Esophagus (tissue), 2 donors: ENCODE measurements around the gene CCDC192. TPM values are rescaled to one million over a fixed set of nuclear protein-coding genes. Genes with fewer than 3 reads are reported as not detected.

Source experiments
- H3K27ac ChIP-seq, 2 donors: one replicate each; pipeline ENCODE4 v1.5.1; 2013; ENCODE audit warnings: low read depth in 2 of 2, mild to moderate bottlenecking in 2 of 2, inconsistent platforms in 1 of 2, low read length in 1 of 2, moderate library complexity in 1 of 2
- H3K27me3 ChIP-seq, 2 donors: one replicate each; pipeline ENCODE4 v1.6.1; 2013; ENCODE audit warnings: low read length in 2 of 2, control low read depth in 1 of 2, mild to moderate bottlenecking in 1 of 2; ENCODE audit not compliant: insufficient read depth in 2 of 2, control insufficient read depth in 1 of 2
- H3K36me3 ChIP-seq, 2 donors: one replicate each; pipeline ENCODE4 v1.6.1; 2013; ENCODE audit warnings: low read length in 1 of 2; ENCODE audit not compliant: control insufficient read depth in 2 of 2, insufficient read depth in 2 of 2
- H3K4me1 ChIP-seq, 2 donors: one replicate each; pipeline ENCODE4 v1.6.1; 2013; ENCODE audit warnings: low read length in 1 of 2; ENCODE audit not compliant: control insufficient read depth in 2 of 2, insufficient read depth in 2 of 2
- H3K4me3 ChIP-seq, 2 donors: one replicate each; pipeline ENCODE4 v1.5.1; 2013; ENCODE audit warnings: low read length in 2 of 2, mild to moderate bottlenecking in 2 of 2, low read depth in 1 of 2, moderate library complexity in 1 of 2
- H3K9me3 ChIP-seq, 2 donors: one replicate each; pipeline ENCODE4 v1.6.1; 2013; ENCODE audit warnings: mild to moderate bottlenecking in 2 of 2, low read depth in 1 of 2, low read length in 1 of 2, moderate library complexity in 1 of 2; ENCODE audit not compliant: control insufficient read depth in 2 of 2, insufficient read depth in 1 of 2
- WGBS, 2 donors: extraction: QIAGEN DNeasy Blood & Tissue Kit; methylation state at CpG; one replicate each; pipeline ENCODE4 v1.1.7; 2013; 5-methylcytosine and 5-hydroxymethylcytosine counted together
- polyA plus RNA-seq, 2 donors: library from polyadenylated mRNA; stranded (reverse); fragments of 200-250 nt; gene quantifications; one replicate each; pipeline ENCODE4 v1.2.3, GENCODE V29; 2013
- donor health status: healthy with polysubstance abuse.
- donor health status: Bipolar disorder and iron deficiency.

Gene CCDC192
- polyA plus RNA-seq, 2 donors, result not detected

- 86 to 87% methylated on average over 3 of the region's 3 CpGs for WGBS, 2 donors
- no peak overlapping the region for H3K27ac ChIP-seq
- H3K4me1 ChIP-seq, result no peaks in the 10 kb centered on the region
- no peaks in the 10 kb centered on the region for H3K27me3 ChIP-seq
- H3K36me3 ChIP-seq, result no peaks in the 10 kb centered on the region
- H3K4me3 ChIP-seq, result no peak overlapping the region
- H3K9me3 ChIP-seq, result peaks cover 0 to 3% of the 10 kb centered on the region in 2 donors
Observed at GRCh38 chr5:127969002-127969401, 265.8 kb downstream of the CCDC192 start.

DNA sequence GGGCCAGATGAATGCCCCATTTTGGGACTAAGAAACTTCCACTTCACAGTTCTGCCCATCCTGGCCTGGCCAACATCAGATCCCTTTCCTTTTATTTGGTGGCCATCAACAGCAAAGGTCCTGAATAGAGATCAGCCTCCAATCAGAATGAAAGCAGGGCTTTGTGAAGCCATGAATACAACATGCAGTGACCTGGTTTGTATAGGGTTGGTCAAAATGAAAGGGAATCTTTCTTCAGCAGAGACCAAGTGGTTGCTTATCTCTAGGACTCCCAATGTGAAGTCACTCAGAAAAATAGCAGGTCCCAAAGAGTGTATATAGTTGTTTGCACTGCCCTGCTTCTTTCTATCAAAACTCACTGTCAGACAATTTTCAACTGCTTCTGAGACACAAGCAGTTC, 266.5 kb downstream of the CCDC192 start:
- no peaks in the 10 kb centered on the region for H3K36me3 ChIP-seq
- peaks cover 0 to 3% of the 10 kb centered on the region in 2 donors for H3K9me3 ChIP-seq
- no peaks in the 10 kb centered on the region for H3K4me1 ChIP-seq
- no peak overlapping the region for H3K4me3 ChIP-seq
- no peaks in the 10 kb centered on the region for H3K27me3 ChIP-seq
- H3K27ac ChIP-seq, result no peak overlapping the region

DNA sequence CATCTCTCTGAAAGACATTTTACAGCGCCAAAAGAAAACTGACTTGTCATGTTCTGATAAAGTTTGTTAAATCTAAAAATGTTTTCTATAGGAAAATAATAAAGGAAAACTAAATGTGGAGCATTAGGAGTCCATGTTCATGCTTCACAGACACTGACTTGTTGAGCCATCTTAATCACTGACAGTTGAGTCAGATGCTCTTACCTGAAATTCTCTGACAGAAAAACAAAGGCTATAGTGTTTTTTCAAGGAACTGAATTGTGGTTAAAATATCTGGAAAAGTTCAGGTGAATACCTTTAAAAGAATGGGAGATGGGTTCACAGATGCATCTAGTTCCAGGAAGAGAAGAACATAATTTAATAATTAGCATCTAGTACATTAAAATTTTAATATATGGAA, 266.9 kb downstream of the CCDC192 start:
- Histone ChIP-seq H3K27ac (no peak overlapping the region), H3K9me3 (peaks cover 0 to 3% of the 10 kb centered on the region in 2 donors), H3K27me3 (no peaks in the 10 kb centered on the region), H3K4me1 (no peaks in the 10 kb centered on the region), H3K4me3 (no peak overlapping the region), H3K36me3 (no peaks in the 10 kb centered on the region)
- WGBS, 2 donors, result 89 to 99% methylated on average over 1 of the region's 1 CpG

DNA sequence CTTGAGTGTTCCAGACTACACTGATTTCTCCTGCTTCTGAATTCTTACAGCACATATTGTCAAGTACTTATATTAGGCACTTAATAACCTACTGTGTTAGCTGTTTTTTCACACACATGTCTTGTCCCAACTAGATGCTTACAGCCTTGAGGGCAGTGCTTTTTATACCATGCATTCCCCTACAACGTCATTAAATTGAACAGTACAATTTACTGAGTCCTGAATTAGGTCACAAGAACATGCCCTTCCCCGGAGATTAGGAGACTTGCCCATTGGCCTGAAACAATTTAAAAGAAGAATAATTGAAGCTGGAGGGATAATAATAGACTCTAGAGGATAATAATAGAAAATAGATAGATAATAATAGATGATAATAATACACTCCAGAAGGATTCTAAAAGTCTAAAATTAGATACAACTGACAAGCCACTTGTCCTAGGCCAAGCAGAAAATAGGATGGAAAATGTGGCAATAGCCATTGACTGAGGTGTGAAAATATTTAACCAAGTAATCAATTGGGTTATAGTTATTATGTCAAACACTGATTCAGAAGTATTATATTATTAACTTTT, 267.7 kb downstream of the CCDC192 start:
- no peak overlapping the region for H3K4me3 ChIP-seq
- no peaks in the 10 kb centered on the region for H3K36me3 ChIP-seq
- no peaks in the 10 kb centered on the region for H3K4me1 ChIP-seq
- H3K9me3 ChIP-seq, result peaks cover 0 to 3% of the 10 kb centered on the region in 2 donors
- 60 to 74% methylated on average over 2 of the region's 2 CpGs for whole genome bisulfite sequencing, 2 donors
- no peak overlapping the region for H3K27ac ChIP-seq
- H3K27me3 ChIP-seq, result no peaks in the 10 kb centered on the region

DNA sequence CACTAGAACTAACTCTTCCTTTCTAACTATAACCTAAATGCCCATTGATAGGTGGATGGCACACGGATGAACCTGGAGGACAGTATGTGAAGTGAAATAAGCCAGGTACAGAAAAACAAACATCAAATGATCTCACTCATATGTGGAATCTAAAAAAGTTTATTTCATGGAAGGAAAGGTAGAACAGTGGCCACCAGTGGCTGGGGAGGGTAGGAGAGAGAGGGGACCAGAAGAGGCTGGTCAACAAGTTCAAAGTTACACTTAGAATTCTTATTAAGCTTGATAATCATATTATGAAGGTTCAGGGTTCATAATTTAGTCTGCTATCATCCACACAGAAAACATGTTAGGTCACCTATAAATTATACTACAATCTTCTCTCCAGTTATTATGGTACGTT, 272.8 kb downstream of the CCDC192 start:
- no peaks in the 10 kb centered on the region for H3K9me3 ChIP-seq
- no peak overlapping the region for H3K4me3 ChIP-seq
- 93 to 95% methylated on average over 2 of the region's 2 CpGs for WGBS, 2 donors
- no peak overlapping the region for H3K27ac ChIP-seq
- H3K36me3 ChIP-seq, result no peaks in the 10 kb centered on the region
- no peaks in the 10 kb centered on the region for H3K4me1 ChIP-seq
- H3K27me3 ChIP-seq, result no peaks in the 10 kb centered on the region

DNA sequence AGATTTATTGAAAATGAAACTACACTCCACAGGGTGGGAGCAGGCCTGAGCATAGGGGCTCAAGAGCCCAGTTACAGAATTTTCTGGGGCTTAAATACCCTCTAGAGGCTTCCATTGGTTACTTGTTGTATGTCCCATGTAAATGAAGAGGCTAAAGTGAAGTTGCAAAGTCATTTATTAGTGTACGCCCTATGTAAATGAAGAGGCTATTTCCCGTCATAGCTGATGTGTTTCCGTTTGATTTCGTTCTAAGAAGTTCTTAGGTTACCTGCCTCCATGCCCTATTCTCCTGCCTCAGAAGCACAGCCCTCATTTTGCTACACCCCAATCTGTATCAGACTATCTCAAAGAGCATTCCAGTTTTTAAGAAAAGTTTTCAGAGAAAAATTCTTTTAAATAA, 273.3 kb downstream of the CCDC192 start:
- 86 to 94% methylated on average over 4 of the region's 4 CpGs for WGBS, 2 donors
- no peak overlapping the region for H3K4me3 ChIP-seq
- H3K36me3 ChIP-seq, result no peaks in the 10 kb centered on the region
- no peaks in the 10 kb centered on the region for H3K27me3 ChIP-seq
- no peaks in the 10 kb centered on the region for H3K9me3 ChIP-seq
- no peak overlapping the region for H3K27ac ChIP-seq
- H3K4me1 ChIP-seq, result no peaks in the 10 kb centered on the region

- no peaks in the 10 kb centered on the region for H3K4me1 ChIP-seq
- WGBS, 2 donors, result 72 to 73% methylated on average over 5 of the region's 5 CpGs
- no peaks in the 10 kb centered on the region for H3K36me3 ChIP-seq
- H3K9me3 ChIP-seq, result no peaks in the 10 kb centered on the region
- no peaks in the 10 kb centered on the region for H3K27me3 ChIP-seq
- no peak overlapping the region for H3K4me3 ChIP-seq
- H3K27ac ChIP-seq, result no peak overlapping the region
Observed at GRCh38 chr5:127976991-127977717, 274.0 kb downstream of the CCDC192 start.

- H3K4me3 ChIP-seq, result no peak overlapping the region
- no peak overlapping the region for H3K27ac ChIP-seq
- WGBS, 2 donors, result 90 to 94% methylated on average over 5 of the region's 5 CpGs
- H3K27me3 ChIP-seq, result no peaks in the 10 kb centered on the region
- no peaks in the 10 kb centered on the region for H3K9me3 ChIP-seq
- no peaks in the 10 kb centered on the region for H3K4me1 ChIP-seq
- H3K36me3 ChIP-seq, result no peaks in the 10 kb centered on the region
Observed at GRCh38 chr5:127978738-127979300, 275.6 kb downstream of the CCDC192 start.

- no peaks in the 10 kb centered on the region for H3K27me3 ChIP-seq
- no peaks in the 10 kb centered on the region for H3K4me1 ChIP-seq
- H3K36me3 ChIP-seq, result no peaks in the 10 kb centered on the region
- no peaks in the 10 kb centered on the region for H3K9me3 ChIP-seq
- H3K4me3 ChIP-seq, result no peak overlapping the region
- no peak overlapping the region for H3K27ac ChIP-seq
Observed at GRCh38 chr5:127979475-127979874, 276.3 kb downstream of the CCDC192 start.

- Histone ChIP-seq H3K27me3 (no peaks in the 10 kb centered on the region), H3K4me1 (no peaks in the 10 kb centered on the region), H3K27ac (no peak overlapping the region), H3K9me3 (no peaks in the 10 kb centered on the region), H3K4me3 (no peak overlapping the region), H3K36me3 (no peaks in the 10 kb centered on the region)
Observed at GRCh38 chr5:127980843-127981242, 277.7 kb downstream of the CCDC192 start.
